ENCODE measurements around the gene TNIK.

The TNIK gene

DNA sequence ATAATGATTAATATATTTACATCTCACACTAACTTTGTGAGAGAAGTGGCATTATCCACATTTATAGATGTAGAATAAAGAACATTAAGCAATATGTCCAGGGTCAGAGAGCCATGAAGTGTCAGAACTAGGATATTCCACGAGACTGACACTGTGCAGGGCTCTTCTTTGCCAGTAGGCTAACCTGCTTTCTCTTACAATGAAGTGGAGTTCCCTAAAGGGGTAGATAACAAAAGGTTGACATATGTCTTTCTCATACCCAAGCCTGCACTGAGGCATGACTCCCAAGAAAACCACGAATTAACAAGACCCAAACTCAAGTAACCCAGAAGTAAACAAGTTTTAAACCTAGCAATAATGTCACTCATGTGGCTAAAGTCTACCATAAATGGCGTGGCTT is 242.1 kb downstream of the TNIK start:
- DNase-seq = no peak

DNA sequence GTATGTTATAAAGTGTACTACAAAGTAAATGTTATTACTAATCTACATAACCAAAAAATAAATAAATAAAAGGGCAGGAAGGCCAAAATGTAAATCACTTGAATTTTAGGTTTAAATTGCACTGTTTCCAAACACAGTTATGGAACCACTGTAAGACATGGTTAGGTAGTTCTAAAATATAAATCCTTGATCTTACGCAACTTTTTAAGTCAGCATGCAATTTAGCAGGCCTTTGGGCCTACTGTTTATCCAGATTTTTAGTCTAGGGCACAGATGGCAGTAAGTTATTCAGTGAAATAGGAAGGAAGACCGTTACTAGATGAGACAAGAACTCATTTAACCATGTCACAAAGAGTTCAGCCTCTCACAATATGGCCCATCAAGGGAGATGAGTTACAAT is 246.3 kb downstream of the TNIK start:
- no peak for DNase-seq

DNA sequence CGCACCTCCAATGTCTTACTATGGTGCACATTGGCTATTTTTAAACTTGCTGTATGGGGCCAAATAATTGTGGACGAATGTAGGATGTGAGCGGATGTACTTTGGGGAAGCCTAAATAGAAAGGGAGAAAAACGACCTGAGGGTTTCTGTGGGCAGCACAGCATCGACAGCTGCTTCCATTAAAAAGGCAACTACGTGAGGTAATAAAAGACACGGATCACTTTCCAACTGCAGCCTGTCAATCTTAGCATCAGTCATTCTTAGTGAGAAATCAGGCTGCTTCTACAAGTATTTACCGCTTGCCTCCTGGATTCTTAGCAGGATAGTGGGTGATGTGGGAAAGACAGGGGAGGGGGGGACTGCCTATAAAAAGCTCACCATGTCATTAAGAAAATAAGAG is 247.0 kb downstream of the TNIK start:
- no peak for DNase-seq

DNA sequence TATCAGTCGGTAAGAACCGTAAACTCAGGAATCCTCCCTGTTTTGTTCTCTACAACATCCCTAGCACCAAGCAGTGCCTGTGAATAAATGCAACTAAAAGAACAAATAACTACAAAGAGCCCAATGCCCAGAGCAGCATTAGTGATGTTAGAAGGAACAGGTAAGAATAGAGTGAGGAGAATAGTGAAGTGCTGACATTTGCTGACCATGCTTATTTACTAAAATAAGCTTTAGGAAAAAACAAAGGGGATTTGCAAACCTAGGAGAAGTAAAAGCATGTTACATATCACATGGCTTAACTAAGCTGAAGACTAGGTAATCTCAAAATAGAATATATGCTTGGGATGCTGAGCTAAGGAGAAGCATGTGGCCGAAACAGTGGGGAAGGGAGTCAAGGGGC is 247.6 kb downstream of the TNIK start:
- no peak for DNase-seq

DNA sequence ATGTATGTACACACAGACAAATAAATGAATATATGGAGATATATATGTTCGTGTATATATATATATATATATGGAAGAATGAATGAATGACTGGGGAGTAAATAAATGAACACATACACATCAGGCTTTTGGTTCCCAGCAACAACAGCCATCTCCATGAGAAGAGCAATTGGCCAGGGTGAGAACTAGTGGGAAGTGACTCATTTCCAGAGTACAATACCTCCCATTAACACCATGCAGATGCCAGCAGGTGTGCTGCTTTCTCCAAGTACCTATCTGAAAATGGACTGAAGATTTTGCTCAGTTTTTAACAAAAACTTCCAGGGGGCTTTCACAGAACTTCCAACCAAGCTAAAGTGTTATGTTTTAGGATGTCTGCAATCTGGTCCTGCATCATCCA is 253.9 kb downstream of the TNIK start:
- no peak for DNase-seq

DNA sequence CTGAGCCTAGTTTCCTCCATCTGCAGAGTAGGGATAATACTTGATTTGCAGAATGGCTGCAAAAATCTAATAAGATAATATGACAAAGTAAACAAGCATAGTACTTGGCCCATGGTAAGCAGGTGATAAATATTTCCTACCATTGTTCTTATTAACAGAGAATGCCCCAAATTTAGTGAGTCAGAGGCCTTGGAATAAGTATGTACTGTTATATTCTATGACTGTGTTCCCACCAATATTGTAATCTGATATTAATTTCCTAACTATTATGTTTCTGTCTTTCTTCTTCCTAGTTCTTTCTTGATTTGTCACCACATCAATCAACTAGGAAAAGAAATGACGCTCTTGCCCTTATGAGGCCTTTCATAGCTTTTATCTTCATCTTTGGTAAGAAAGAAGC is 255.3 kb downstream of the TNIK start:
- no peak for DNase-seq

DNA sequence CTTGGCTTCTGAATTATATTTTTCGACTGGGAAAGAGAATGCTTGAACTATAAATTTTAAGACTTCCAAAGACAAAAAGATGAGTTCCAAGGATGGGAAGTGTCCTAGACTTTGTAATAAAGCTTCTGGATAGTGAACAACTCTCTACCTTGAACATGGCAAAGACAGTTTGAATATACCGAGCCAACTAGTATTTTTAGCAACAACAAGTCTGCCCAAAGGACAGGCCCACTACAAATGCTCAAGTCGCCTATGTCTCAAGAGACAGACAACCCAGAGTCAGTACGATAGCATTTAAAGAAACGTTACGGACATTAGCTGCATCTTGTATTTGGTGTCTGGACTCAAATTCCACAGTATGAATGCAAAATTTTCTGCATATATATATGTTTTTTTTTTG is 258.4 kb downstream of the TNIK start:
- no peak for DNase-seq

DNA sequence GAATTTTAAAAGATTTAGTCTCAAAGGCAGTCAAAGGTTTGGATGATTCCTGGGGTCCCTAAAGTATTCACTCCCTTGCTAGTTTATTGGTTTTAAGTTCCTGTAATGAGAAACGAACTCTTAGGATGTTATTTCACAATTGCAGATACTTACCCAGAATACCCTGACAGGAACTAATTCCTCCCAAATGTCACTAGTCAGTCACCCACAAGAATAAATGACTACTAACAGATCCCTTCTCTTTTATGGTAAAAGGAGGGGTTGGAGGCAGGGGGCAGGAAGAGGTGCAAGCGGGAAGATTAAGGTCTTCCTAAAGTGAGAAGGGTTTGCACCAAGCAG is 259.5 kb downstream of the TNIK start:
- DNase-seq = no peak

DNA sequence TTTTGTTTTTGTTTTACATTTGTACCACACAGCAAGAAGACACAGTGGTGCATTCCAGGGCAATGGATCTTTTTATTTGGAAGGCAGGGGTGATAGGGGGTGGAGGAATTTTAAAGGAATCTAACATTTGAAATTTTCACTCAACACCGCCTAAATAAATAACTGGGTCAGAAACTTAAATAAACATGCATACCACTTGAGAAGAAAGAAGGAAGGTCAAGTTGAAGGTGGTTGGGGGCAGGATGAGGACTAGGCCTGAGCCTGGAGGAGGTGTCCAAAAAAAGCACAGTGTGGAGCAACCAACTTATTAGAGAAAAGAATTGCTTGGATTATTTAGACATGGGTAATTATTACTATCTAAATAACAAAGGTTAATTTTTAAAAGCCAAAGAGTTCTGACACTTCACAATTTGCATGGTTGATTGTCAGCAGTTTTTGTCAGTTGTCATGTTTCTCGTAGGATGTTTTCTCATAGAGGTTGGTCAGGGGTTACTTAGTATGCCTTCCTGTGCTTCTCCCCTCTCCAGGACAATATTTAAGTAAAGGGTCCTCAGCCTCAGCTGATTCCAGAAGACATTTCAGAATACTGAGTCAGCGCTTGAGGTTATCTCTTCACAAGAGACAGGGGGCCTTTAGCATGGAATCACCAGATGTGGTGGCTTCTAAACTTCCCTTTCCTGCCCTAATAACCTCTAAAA is 260.0 kb downstream of the TNIK start:
- DNase-seq = no peak

DNA sequence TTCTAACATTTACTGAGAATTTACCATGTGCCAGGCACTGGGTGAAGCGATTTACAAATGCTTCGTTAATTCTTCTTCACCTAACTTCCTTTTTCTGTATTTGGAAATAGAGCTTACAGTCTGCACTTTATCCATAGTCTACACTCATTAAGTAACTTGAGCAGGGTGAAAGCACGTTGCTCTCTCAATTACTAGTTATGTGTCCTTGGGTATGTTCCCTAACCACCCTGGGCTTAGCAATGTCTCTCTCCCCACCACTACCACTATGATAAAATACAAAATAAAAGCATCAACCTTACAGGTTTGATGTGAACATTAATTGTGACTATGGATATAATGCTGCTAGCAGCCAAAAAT is 260.8 kb downstream of the TNIK start:
- no peak for DNase-seq

DNA sequence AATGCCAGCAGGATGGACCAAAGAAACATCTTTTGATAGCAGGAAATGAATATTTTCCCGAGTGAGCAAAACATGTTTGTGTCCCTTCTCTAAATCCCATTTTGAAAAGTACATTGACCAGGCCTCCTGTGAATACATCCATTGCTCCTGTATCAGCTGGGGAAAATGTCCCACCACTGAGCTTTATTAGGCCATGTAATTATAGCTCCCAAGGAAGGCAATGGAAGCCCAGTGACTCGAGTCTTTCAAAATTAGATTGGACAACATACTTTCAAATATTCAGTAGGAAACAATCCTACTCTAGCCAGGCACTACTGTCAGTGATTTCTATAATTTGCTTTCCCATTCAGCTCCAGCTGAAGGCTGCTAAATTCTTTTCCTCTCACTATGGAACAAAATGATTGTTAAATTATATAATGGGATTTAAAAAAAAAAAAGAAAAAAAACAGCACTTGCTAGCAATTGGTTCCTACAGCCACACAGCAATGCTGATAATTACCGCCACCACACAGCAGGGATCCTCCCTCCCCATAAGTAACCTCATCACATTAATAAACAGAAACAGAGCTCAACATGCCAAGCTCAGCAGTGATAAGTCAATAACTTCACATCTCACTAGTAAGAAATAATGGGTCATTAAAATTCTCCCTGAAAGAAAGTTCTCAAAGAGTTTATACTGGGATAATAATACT is 261.3 kb downstream of the TNIK start:
- DNase-seq = no peak

DNA sequence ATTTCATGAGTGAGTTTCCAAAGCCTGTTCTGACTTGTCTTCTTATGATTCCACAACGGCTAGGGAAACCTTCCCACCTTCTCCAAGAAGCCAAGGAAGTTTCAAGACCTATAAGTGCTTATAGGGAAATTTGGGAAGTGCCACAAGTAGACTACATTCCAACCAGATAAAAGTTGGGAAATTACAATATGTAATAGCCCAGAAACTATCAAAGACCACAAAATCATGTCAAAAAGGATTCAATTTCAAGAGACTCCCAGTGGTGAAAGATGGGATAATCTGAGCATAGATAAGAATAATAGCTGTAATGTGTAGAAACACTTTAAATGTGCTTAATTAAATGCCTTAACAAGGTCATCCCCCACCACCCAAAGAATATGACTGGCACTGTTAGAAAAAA is 264.5 kb downstream of the TNIK start:
- no peak for DNase-seq

DNA sequence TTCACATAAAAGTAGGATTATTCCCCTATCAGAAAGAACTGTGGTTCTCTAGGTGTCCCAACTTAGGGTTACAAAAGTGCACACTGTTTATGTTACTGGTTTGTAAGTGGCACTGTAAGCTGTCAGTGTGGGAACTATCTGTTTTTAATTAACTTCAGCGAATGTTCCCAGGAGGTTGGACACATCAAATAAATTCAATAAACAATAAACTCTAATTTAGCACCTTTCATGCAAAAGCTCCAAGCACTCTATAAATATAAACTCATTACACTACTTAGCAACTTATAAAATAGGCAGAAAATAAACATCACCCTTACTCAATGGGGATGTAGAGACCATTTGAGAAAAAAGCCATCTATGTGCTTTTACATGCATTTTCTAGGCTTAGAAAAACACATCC is 265.2 kb downstream of the TNIK start:
- DNase-seq = no peak

DNA sequence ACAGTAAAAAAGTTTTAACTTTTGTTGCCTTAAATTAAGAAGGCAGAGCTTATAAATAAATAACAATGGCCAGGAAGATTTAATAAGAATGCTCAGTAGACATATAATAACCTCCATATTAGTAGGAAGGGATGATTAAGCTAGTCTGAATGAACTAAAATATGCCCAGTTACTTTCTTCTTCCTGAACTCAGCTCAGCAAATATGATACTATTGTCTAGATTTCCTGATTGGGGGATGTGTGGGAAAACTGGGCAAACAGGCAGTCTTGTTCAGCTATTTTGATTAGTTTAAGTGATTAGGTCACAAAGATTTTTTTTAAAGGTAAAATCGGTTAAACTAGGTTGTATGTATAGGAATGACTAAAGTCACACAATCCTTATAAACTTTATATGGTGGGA is 266.5 kb downstream of the TNIK start:
- no peak for DNase-seq

DNA sequence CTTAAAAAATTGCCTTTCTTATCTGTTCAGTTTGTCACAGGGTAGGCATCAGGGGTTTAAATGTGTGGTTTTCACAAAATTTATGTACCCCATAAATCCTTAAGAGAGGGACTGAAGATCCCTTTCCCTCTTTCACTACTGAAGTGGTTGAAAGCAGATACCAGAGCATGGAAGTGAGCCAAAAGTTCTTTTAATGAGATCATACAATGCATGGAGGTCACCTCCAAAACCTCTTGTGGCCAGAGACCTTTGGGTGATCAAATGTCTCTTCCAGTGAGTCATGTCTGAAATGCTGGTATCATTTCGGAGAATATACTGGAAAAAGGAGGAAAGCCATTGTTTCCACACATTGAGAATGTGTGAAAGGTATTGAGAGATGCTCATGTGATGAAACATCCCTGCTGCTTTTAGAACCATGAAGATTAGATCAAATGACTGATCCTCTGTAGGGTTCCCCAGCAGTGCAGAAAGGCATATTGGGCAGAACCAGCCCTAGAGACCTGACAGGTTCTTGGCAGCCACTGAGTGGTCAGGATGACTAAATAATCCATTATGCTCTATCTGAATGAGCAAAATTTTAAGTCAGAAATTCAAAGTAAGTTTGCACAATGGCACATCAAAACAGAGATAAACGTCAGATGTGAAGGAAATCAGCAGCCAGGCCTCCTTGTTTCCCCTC is 267.9 kb downstream of the TNIK start:
- no peak for DNase-seq

DNA sequence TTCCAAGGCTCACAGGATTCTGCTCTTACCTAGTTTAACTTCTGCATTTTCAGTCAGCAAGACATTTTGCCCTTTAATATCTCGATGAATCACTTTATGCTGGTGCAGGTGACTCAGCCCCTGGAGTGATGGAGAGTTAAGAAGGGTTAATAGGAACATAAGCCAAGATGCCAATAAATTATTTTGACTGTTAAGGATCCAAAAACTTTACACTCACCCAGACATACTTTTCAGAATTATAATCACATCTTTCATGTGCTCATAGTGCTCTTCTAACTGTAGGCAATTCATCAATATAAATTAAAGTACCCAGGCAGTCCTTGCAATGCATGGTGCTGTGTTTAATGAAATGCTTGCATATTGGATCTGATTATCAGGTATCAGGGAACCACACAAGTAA is 269.5 kb downstream of the TNIK start:
- DNase-seq = no peak

DNA sequence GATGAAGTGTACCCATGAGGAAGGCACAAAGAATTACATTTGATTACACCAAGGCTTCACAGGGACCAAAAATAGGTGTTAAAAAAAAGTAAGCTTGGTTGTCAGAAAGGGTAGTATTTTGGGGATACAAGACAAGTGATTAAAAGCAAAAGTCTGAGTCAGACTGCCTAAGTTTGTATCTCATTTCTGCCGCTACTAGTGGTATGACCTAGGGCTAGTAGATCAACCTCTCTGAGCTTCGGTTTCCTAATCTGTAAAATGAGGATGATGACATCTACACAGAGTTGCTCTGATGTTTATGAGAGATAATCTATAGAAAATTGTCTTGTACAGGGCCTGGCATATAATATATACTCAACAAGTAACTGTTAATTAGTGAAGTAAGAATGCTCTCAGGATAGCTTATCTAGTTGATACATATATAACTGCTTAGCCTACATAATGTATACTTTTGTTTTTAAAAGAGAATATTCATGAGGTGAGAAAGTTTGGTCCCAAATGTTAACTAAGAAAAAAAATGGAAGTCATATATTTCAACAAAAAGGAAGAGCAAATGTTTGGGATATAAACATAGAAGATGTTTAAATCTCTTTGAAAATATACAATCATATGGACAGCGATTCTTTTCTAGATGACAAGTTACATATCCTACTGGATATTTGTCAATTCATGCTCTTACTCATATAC is 270.7 kb downstream of the TNIK start:
- DNase-seq = no peak

DNA sequence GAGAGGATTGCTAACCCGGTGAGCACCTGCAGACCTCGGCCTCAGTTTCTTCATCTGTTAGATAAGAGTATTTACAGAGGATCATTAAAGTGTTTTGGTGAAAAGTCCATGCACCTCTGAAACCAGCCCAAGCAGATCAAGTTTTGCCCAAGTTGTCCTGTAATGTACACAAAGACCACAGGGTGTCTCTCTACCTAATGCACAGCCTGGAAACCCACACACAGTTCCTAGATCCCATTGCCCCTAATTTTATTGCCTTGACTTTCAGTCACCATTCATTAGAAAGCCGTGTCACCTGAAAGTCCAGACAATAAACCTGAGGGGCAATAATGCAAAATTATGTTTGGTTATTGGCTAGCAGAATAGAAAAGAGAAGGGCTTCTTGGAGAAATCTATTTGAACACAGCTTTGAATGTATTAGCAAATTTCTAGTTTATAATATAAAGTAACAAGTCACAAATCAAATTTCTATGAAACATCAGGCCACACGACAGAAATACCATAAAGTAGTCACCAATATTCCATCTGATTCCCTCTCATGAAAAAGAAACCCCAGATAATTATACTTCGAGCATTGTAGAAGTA is 272.4 kb downstream of the TNIK start:
- DNase-seq = no peak

DNA sequence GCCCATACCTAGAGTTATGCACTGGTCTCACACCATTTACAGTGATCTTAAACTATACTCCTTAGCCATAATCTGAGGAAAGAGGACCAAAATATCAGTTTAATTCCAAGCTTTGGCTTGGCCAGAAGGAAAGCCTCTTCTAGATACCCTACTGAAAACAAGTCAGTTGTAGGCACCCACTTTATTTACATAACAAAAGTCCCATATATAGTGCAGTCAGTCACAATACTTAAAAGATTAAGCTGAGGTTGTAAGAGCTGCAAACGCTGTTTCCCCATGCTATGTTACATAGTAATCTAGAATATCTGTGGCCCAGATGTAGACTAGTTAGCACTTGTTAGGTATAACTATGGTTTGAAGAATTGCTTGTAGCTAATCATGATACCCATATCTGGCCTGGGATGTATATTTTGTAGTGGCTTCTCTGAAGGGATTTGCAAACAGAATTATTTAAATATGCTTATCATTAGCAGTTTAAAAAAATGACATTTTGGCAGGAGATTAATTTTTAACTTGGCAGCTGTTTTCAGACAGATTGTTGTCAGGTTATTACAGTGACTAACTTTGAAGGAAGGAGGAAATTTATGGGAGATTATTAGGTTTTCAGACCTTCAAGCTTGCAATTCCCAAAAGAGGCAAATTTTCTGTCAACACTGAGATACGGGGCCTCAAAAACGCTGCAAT is 273.2 kb downstream of the TNIK start:
- no peak for DNase-seq

DNA sequence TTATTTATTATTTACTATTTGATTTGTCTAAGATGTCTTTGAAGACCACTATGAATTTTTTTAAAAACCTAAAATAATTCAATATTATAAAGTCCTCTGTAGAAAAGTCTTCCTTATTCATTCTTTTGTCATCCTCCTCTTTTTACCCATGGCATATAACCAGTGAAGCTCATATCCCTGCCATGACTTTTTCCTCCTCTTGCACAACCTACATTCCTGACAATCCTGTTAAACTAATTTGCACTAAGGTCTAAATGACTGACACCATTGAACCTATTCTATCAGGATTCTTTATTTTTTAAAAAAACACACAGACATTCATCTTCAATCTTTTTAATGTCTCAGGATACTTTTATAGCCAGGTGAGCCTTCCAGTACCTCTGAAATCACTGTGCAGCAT is 273.8 kb downstream of the TNIK start:
- DNase-seq = no peak

DNA sequence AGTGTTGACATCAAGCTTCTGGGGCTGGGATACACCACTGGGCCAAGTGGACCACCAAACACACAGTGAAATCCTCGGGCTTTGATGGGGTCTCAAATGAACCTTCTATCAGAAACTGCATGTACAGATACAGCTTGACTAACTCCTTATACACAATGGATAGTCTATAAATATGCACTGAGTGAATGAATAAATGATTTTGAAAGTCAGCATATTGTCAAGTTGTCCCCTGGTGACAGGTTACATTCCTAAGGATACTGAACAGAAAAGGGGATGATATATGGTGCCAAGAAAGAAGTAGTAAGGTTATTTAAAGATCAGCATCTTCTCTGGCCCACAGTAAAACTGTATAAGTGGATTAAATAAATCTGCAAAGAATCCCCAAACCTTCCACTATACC is 274.2 kb downstream of the TNIK start:
- DNase-seq = no peak

DNA sequence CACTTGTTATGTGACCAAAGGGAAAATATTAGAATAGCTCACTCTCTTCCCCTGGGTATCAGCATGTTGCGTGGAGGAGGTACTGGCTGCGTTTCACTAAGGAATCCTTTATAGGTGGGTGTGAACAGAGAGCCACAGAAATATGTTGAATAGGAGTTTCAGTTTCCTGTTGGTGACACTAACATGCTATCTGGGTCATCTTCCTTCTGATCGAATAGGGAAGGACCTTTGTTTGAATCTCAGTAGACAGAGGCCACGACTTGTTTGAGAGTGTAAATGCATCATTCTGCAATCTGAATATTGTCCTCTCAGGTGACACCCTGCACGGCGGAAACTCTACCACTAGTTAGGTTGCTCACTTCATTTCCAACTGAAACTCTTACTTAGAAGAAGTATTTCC is 275.8 kb downstream of the TNIK start:
- no peak for DNase-seq

DNA sequence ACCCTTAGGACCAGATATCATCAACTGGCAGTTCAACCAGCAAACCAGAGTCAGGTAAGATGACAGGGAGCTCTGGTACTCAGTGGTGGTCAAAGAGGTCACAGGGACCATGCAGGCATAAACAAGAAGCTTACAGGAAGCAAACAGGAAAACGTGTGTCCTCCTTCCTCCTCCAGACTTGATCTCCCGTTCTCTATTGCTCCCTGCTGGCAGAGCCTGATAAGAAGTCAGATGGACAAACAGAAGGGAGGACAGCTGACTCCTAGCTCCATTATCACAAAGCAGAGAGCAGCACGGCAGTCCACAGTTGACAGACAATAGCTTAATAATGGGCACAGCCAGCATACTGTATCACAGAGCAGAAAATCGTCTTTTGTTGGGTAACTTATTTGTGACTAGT is 277.2 kb downstream of the TNIK start:
- no peak for DNase-seq

All from GF-D8 (cell line).